AG09309 (cell line): ENCODE data around the gene CEP250.

ENCODE experiments used
- DNase-seq: peaks from one replicate; pipeline ENCODE4 v3.0.0-alpha.2; 2010; ENCODE audit warnings: low read depth
- H3K4me3 ChIP-seq: 2 replicates; pipeline ENCODE4 v1.5.1; 2011; ENCODE audit warnings: mild to moderate bottlenecking, low read depth, low read length, moderate library complexity; ENCODE audit not compliant: control insufficient read depth
- CTCF ChIP-seq: IDR thresholded peaks from 2 replicates; pipeline ENCODE4 v1.5.1; 2011; ENCODE audit warnings: mild to moderate bottlenecking, low read depth, low read length, inconsistent platforms; ENCODE audit not compliant: insufficient read depth, control insufficient read depth; ENCODE audit errors: missing control alignments

CEP250 gene

GRCh38 chr20:35503281-35503680, 47.9 kb downstream of the CEP250 start:
- no peak for TF ChIP-seq CTCF
- DNase-seq: no peak
- no peak overlapping the region for H3K4me3 ChIP-seq

- no peak for TF ChIP-seq CTCF
- DNase-seq: no peak
- no peak overlapping the region for H3K4me3 ChIP-seq
Observed at GRCh38 chr20:35503841-35504561, 48.6 kb downstream of the CEP250 start.

DNA sequence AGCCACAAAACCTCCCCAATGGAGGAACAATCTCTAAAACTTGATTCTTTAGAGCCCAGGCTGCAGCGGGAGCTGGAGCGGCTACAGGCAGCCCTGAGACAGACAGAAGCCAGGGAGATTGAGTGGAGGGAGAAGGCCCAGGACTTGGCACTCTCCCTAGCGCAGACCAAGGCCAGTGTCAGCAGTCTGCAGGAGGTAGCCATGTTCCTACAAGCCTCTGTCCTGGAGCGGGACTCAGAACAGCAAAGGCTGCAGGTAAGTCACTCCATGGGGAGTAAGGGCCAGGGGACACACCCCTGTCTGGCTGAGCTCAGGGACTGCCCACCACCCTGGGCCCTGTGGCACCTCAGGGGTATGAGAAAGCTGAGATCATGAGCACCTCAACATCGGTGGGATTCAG, 49.4 kb downstream of the CEP250 start:
- DNase-seq: no peak
- no peak for TF ChIP-seq CTCF
- no peak overlapping the region for H3K4me3 ChIP-seq

GRCh38 chr20:35506179-35506578, 50.8 kb downstream of the CEP250 start:
- DNase-seq: no peak
- no peak for TF ChIP-seq CTCF
- no peak overlapping the region for H3K4me3 ChIP-seq

DNA sequence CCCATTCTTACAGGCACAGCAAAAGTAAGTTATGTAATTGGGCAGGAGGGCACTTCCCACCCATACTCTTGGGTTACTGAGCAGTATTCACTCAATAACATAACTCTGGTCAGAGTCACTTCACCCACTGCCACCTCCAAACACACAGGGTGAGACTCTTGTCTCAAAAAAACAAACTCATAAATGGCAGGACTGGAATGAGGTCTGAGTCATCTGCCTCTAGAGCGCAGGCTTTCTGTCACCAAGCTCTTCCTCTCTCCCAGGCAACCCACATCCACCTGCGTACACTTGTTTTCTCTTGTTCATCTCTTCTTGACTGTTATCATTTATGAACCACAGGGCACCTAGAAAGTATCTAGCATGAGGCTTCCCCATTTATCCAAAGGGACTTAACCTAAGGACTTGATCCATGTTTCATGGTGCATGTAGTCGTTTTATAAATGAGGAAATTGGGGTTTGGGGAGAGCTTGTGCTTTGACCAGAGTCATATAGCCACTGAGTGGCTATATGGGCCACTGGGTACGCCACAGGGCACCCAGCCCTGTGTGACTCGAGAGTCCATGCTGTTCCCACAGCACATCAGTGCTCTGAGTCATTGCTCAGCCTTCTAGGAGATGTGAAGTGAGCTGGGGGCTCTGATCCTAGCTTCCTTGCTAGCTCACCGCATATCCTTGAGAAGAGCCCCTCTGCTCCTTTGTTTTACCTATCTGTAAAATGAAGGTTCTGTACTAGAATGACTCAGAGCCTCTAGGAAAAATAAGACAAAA, 51.7 kb downstream of the CEP250 start:
- no peak for TF ChIP-seq CTCF
- no peak for DNase-seq
- H3K4me3 ChIP-seq: no peak overlapping the region

- TF ChIP-seq CTCF: no peak
- no peak overlapping the region for H3K4me3 ChIP-seq
- DNase-seq: no peak
Observed at GRCh38 chr20:35508493-35509218, 53.3 kb downstream of the CEP250 start.
